ENCODE data around the gene LPAR1.
"Not testable (repeated sequence)": the region's sequence is repeated elsewhere in the genome, so short reads cannot be mapped to it uniquely, and the experiment has no call there.

LPAR1 gene
- 0.10 to 1.6 reads per million in 2 donors for total RNA-seq

- no peak for DNase-seq
These were observed at the start of gene LPAR1 for GRCh38 chr9:111038331-111039230. Gene LPAR1 (minus strand): TSS chr9:111038470. CDS start chr9:110972117, 66,353 bp downstream.

- no peak for DNase-seq
These were observed 40.2 kb upstream of the LPAR1 start for GRCh38 chr9:111078391-111079038.

- DNase-seq, result no peak
These were observed 38.2 kb upstream of the LPAR1 start for GRCh38 chr9:111076519-111076918.

- no peak for DNase-seq
These were observed 37.8 kb upstream of the LPAR1 start for GRCh38 chr9:111076042-111076441.

GRCh38 chr9:111074395-111074794 is 36.1 kb upstream of the LPAR1 start:
- no peak for DNase-seq

- no peak for DNase-seq
These were observed 30.9 kb upstream of the LPAR1 start for GRCh38 chr9:111069183-111069582.

- DNase-seq, result no peak
These were observed 30.5 kb upstream of the LPAR1 start for GRCh38 chr9:111068771-111069170.

GRCh38 chr9:111068383-111068730 is 30.1 kb upstream of the LPAR1 start:
- DNase-seq, result no peak

GRCh38 chr9:111066468-111066867 is 28.2 kb upstream of the LPAR1 start:
- no peak for DNase-seq

GRCh38 chr9:111065414-111065813 is 27.1 kb upstream of the LPAR1 start:
- no peak for DNase-seq

GRCh38 chr9:111064160-111064837 is 26.0 kb upstream of the LPAR1 start:
- DNase-seq, result no peak

GRCh38 chr9:111063332-111063731 is 25.1 kb upstream of the LPAR1 start:
- no peak for DNase-seq

GRCh38 chr9:111058166-111058565 is 19.9 kb upstream of the LPAR1 start:
- no peak for DNase-seq

GRCh38 chr9:111056538-111056937 is 18.3 kb upstream of the LPAR1 start:
- no peak for DNase-seq

GRCh38 chr9:111052791-111053190 is 14.5 kb upstream of the LPAR1 start:
- no peak for DNase-seq

- no peak for DNase-seq
These were observed 13.1 kb upstream of the LPAR1 start for GRCh38 chr9:111051400-111051799.

- DNase-seq, result no peak
These were observed 12.5 kb upstream of the LPAR1 start for GRCh38 chr9:111050819-111051218.

- not testable (repeated sequence) for DNase-seq
These were observed 9.0 kb upstream of the LPAR1 start for GRCh38 chr9:111047287-111047686.

GRCh38 chr9:111041902-111042301 is 3.6 kb upstream of the LPAR1 start:
- no peak for DNase-seq

GRCh38 chr9:111040494-111040893 is 2.2 kb upstream of the LPAR1 start:
- DNase-seq, result no peak

GRCh38 chr9:111039231-111039906 is 1.1 kb upstream of the LPAR1 start:
- no peak for DNase-seq

- no peak for DNase-seq
These were observed 451 bp downstream of the LPAR1 start for GRCh38 chr9:111037708-111038330.

GRCh38 chr9:111037356-111037707 is 938 bp downstream of the LPAR1 start:
- DNase-seq, result no peak
